HEK293 (cell line): ENCODE measurements around the gene HSD3B1.

Experiments used
- CTCF ChIA-PET: fragments of 350-600 bp; formaldehyde crosslinking; extraction: SDS; loops from one replicate; lab custom pipeline; 2021; ENCODE audit warnings: antibody characterized with exemption; lab: Yijun Ruan, JAX
- POLR2A ChIA-PET: fragments of 300-600 bp; formaldehyde crosslinking; extraction: SDS; loops from one replicate; lab custom pipeline; 2020; ENCODE audit warnings: antibody characterized with exemption, inconsistent platforms; lab: Yijun Ruan, JAX
- H3K27ac ChIP-seq: fragments of 200-500 bp; sonication (Bioruptor generic); 2 replicates; pipeline ENCODE4 v1.5.1; 2014; ENCODE audit warnings: low read depth, low read length, control low read depth, inconsistent platforms; ENCODE audit errors: extremely low read depth
- H3K36me3 ChIP-seq, 2 experiments: fragments of 200-500 bp in 1 of 2; sonication (Bioruptor generic) in 1 of 2; 1 replicate in 1 of 2; 2 replicates in 1 of 2; pipeline ENCODE4 v1.5.1; 2014 to 2017; ENCODE audit warnings: inconsistent platforms in 2 of 2, low read length in 2 of 2; ENCODE audit not compliant: control insufficient read depth in 2 of 2, insufficient read depth in 1 of 2
- H3K4me1 ChIP-seq: fragments of 200-500 bp; sonication (Bioruptor generic); 2 replicates; pipeline ENCODE4 v1.5.1; 2014; ENCODE audit warnings: mild to moderate bottlenecking, low read length, inconsistent platforms; ENCODE audit not compliant: control insufficient read depth, insufficient read depth
- H3K4me3 ChIP-seq: 2 replicates; pipeline ENCODE4 v1.5.1; 2011; ENCODE audit warnings: low read depth, mild to moderate bottlenecking, control low read depth, low read length, moderate library complexity
- H3K9me3 ChIP-seq: fragments of 200-500 bp; sonication (Bioruptor generic); 2 replicates; pipeline ENCODE4 v1.5.1; 2014; ENCODE audit warnings: low read depth, low read length, inconsistent platforms; ENCODE audit not compliant: control insufficient read depth, insufficient read depth
- BCL6B ChIP-seq: fragments of 450-650 bp; formaldehyde crosslinking; IDR thresholded peaks from 2 replicates; pipeline ENCODE4 v1.5.1; 2017; ENCODE audit warnings: missing biosample characterization, missing genetic modification characterization
- GLIS1 ChIP-seq: fragments of 450-650 bp; formaldehyde crosslinking; IDR thresholded peaks from 2 replicates; pipeline ENCODE4 v1.5.1; 2016; ENCODE audit warnings: missing biosample characterization, missing genetic modification characterization
- ZBTB20 ChIP-seq: fragments of 450-650 bp; formaldehyde crosslinking; IDR thresholded peaks from 2 replicates; pipeline ENCODE4 v1.5.1; 2016; ENCODE audit warnings: missing biosample characterization, missing genetic modification characterization
- ZBTB48 ChIP-seq: fragments of 450-650 bp; formaldehyde crosslinking; IDR thresholded peaks from 2 replicates; pipeline ENCODE4 v1.5.1; 2016; ENCODE audit warnings: missing biosample characterization, missing genetic modification characterization
- ZNF138 ChIP-seq: fragments of 450-650 bp; formaldehyde crosslinking; IDR thresholded peaks from 2 replicates; pipeline ENCODE4 v1.5.1; 2016; ENCODE audit warnings: missing biosample characterization, missing genetic modification characterization, borderline replicate concordance
- ZNF223 ChIP-seq: fragments of 450-650 bp; formaldehyde crosslinking; IDR thresholded peaks from 2 replicates; pipeline ENCODE4 v1.5.1; 2016; ENCODE audit warnings: missing biosample characterization, missing genetic modification characterization
- ZNF26 ChIP-seq: fragments of 450-650 bp; formaldehyde crosslinking; IDR thresholded peaks from 2 replicates; pipeline ENCODE4 v1.5.1; 2016; ENCODE audit warnings: missing biosample characterization, missing genetic modification characterization
- ZNF394 ChIP-seq: fragments of 450-650 bp; formaldehyde crosslinking; IDR thresholded peaks from 2 replicates; pipeline ENCODE4 v1.5.1; 2016; ENCODE audit warnings: missing biosample characterization, missing genetic modification characterization, mild to moderate bottlenecking, moderate library complexity, borderline replicate concordance
- ZNF521 ChIP-seq: fragments of 450-650 bp; formaldehyde crosslinking; IDR thresholded peaks from 2 replicates; pipeline ENCODE4 v1.5.1; 2017; ENCODE audit warnings: missing biosample characterization, mild to moderate bottlenecking, missing genetic modification characterization
- ZNF580 ChIP-seq: fragments of 450-650 bp; formaldehyde crosslinking; IDR thresholded peaks from 2 replicates; pipeline ENCODE4 v1.5.1; 2016; ENCODE audit warnings: missing biosample characterization, missing genetic modification characterization
- ZNF585B ChIP-seq: fragments of 450-650 bp; formaldehyde crosslinking; IDR thresholded peaks from 2 replicates; pipeline ENCODE4 v1.5.1; 2016; ENCODE audit warnings: missing biosample characterization, missing genetic modification characterization
- ZNF624 ChIP-seq: fragments of 450-650 bp; formaldehyde crosslinking; IDR thresholded peaks from 2 replicates; pipeline ENCODE4 v1.5.1; 2017; ENCODE audit warnings: missing biosample characterization, missing genetic modification characterization
- ZNF660 ChIP-seq: fragments of 450-650 bp; IDR thresholded peaks from 2 replicates; pipeline ENCODE4 v1.5.1; 2018; ENCODE audit warnings: missing biosample characterization, mild to moderate bottlenecking, missing genetic modification characterization
- ZNF707 ChIP-seq: fragments of 450-650 bp; formaldehyde crosslinking; IDR thresholded peaks from 2 replicates; pipeline ENCODE4 v1.5.1; 2016; ENCODE audit warnings: missing biosample characterization, missing genetic modification characterization
- ZNF747 ChIP-seq: fragments of 450-650 bp; formaldehyde crosslinking; IDR thresholded peaks from 2 replicates; pipeline ENCODE4 v1.5.1; 2016; ENCODE audit warnings: missing biosample characterization, missing genetic modification characterization
- ZNF76 ChIP-seq: fragments of 450-650 bp; formaldehyde crosslinking; IDR thresholded peaks from 2 replicates; pipeline ENCODE4; 2016; ENCODE audit warnings: low read depth, missing biosample characterization, missing genetic modification characterization, borderline replicate concordance
- ZSCAN30 ChIP-seq: fragments of 450-650 bp; IDR thresholded peaks from 2 replicates; pipeline ENCODE4 v1.5.1; 2018; ENCODE audit warnings: missing biosample characterization, mild to moderate bottlenecking, missing genetic modification characterization, moderate library complexity
- ZSCAN5A ChIP-seq: fragments of 450-650 bp; formaldehyde crosslinking; IDR thresholded peaks from 2 replicates; pipeline ENCODE4 v1.5.1; 2016; ENCODE audit warnings: missing biosample characterization, missing genetic modification characterization
- TF ChIP-seq, protein P1 (sequence below): fragments of 450-650 bp; formaldehyde crosslinking; IDR thresholded peaks from 2 replicates; pipeline ENCODE4 v1.5.1; 2017; ENCODE audit warnings: missing biosample characterization, mild to moderate bottlenecking, missing genetic modification characterization, moderate library complexity
- TF ChIP-seq, protein P2 (sequence below): fragments of 450-650 bp; formaldehyde crosslinking; IDR thresholded peaks from 2 replicates; pipeline ENCODE4 v1.5.1; 2016; ENCODE audit warnings: missing biosample characterization, missing genetic modification characterization

HSD3B1 gene

GRCh38 chr1:119490925-119491324, 16.1 kb upstream of the HSD3B1 start (continued):
- TF ChIP-seq ZNF138 (tag by site-specific recombination) (no peak), ZNF624 (tag by site-specific recombination) (no peak), ZSCAN30 (tag by site-specific recombination) (no peak), ZNF580 (no peak)
- TF ChIP-seq, protein P1, sequence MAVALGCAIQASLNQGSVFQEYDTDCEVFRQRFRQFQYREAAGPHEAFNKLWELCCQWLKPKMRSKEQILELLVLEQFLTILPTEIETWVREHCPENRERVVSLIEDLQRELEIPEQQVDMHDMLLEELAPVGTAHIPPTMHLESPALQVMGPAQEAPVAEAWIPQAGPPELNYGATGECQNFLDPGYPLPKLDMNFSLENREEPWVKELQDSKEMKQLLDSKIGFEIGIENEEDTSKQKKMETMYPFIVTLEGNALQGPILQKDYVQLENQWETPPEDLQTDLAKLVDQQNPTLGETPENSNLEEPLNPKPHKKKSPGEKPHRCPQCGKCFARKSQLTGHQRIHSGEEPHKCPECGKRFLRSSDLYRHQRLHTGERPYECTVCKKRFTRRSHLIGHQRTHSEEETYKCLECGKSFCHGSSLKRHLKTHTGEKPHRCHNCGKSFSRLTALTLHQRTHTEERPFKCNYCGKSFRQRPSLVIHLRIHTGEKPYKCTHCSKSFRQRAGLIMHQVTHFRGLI, result no peak
- TF ChIP-seq, protein P2, sequence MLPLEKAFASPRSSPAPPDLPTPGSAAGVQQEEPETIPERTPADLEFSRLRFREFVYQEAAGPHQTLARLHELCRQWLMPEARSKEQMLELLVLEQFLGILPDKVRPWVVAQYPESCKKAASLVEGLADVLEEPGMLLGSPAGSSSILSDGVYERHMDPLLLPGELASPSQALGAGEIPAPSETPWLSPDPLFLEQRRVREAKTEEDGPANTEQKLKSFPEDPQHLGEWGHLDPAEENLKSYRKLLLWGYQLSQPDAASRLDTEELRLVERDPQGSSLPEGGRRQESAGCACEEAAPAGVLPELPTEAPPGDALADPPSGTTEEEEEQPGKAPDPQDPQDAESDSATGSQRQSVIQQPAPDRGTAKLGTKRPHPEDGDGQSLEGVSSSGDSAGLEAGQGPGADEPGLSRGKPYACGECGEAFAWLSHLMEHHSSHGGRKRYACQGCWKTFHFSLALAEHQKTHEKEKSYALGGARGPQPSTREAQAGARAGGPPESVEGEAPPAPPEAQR (tag by site-specific recombination), result no peak

GRCh38 chr1:119492763-119493162, 14.2 kb upstream of the HSD3B1 start:
- H3K27ac ChIP-seq, result no peak overlapping the region
- no peaks in the 10 kb centered on the region for H3K36me3 ChIP-seq
- ChIA-PET POLR2A (no interaction called here), CTCF (interaction anchor here (0.6 kb wide), 1 partner anchor 216 kb away, joined by 5 read pairs; no protein-coding TSS in a partner anchor)
- H3K4me3 ChIP-seq, result no peak overlapping the region
- H3K4me1 ChIP-seq, result no peaks in the 10 kb centered on the region
- no peaks in the 10 kb centered on the region; the same call in 1 of the 2 replicates for H3K9me3 ChIP-seq
- no peak for TF ChIP-seq ZBTB20 (tag by site-specific recombination)
- no peak for TF ChIP-seq ZNF223 (tag by site-specific recombination)
- TF ChIP-seq ZNF747 (tag by site-specific recombination), result no peak
- TF ChIP-seq ZBTB48 (tag by site-specific recombination), result no peak

GRCh38 chr1:119504831-119505230, 2.2 kb upstream of the HSD3B1 start:
- POLR2A ChIA-PET, result no interaction called here
- TF ChIP-seq GLIS1 (tag by site-specific recombination) (no peak), ZSCAN5A (tag by site-specific recombination) (no peak)
- CTCF ChIA-PET, result no interaction called here
- no peaks in the 10 kb centered on the region for H3K4me1 ChIP-seq
- H3K36me3 ChIP-seq, result no peaks in the 10 kb centered on the region
- no peaks in the 10 kb centered on the region for H3K9me3 ChIP-seq
- no peak overlapping the region for H3K4me3 ChIP-seq
- H3K27ac ChIP-seq, result no peak overlapping the region

DNA sequence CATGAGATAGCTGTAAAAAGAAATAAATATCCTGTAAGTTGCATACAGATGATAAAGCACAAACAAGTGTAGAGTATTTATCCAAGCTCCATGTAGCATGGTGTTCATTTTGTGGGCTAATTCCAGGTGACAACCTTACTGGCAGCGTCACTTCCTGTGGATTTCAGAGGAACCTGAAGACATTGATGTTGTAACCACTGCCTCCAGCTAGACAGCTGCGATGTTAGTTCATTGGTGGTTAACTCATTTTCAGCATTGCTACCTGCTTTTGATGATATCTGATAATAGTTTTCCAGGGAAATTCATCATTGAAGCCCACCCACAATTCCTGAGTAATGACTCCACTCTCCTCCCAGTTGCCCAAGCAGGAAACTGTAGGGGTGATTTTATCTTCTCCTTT, 3.0 kb downstream of the HSD3B1 start:
- POLR2A ChIA-PET, result no interaction called here
- CTCF ChIA-PET, result no interaction called here

More for the DNA sequence above, 3.0 kb downstream of the HSD3B1 start:
- H3K9me3 ChIP-seq, result no peaks in the 10 kb centered on the region
- H3K36me3 ChIP-seq, result no peaks in the 10 kb centered on the region
- H3K27ac ChIP-seq, result no peak overlapping the region
- H3K4me1 ChIP-seq, result no peaks in the 10 kb centered on the region
- H3K4me3 ChIP-seq, result no peak overlapping the region
- TF ChIP-seq ZNF138 (tag by site-specific recombination) (no peak), ZNF76 (tag by site-specific recombination) (no peak), ZNF707 (tag by site-specific recombination) (no peak), ZNF585B (tag by site-specific recombination) (no peak), ZNF26 (no peak), BCL6B (tag by site-specific recombination) (no peak), ZNF521 (no peak), ZNF660 (tag by site-specific recombination) (no peak), ZNF394 (tag by site-specific recombination) (no peak)
